Measurements from ENCODE around the gene PATL2. TPM values are rescaled to one million over a fixed set of nuclear protein-coding genes. Genes with fewer than 3 reads are reported as not detected.

Gene PATL2
- total and polyA plus RNA-seq, 2 donors (not counting 1 experiment from before 2014, with no cell fraction given), result 58.9 to 89.4 TPM

DNA sequence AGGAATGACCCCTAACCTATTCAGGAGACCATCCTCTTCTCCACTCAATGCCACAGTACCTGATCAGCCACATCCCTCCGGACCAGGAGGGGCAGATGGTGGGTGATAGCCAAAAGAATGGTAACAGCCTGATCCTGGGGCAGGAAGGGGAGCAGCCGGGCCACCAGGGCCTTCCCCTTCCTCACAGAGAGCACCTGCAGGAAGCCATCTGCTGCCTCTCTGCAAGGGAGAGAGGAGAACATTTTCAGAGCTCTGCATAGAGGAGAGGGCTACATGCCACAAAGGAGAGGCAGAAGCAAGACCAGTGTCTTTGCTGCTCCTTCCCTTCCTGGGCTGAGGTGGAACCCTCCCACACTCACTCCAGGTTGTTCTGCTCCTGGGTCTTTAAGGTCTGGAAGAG is 42.2 kb downstream of the PATL2 start:
- no peaks in the 10 kb centered on the region for H3K9me3 Mint-ChIP-seq (ENCODE audit: insufficient read depth)
- H3K4me3 Mint-ChIP-seq, result no peak overlapping the region
- intact Hi-C loops (cut with micrococcal nuclease), result no loop called here
- Histone ChIP-seq H3K27me3 (replicated peaks in 1 of 4; ENCODE audit: control extremely low read depth in 1 of 4, control insufficient read depth in 3 of 4, insufficient read depth in 4 of 4, low read length in 3 of 4) (no peaks in the 10 kb centered on the region), H3K9me3 (ENCODE audit: control extremely low read depth in 1 of 3, control insufficient read depth in 2 of 3, insufficient read depth in 1 of 3, low read length in 2 of 3) (no peaks in the 10 kb centered on the region), H3K4me2 (replicated peaks; ENCODE audit: low read depth, low read length, poor library complexity, severe bottlenecking) (peak overlapping the region; percentile 25), H2AFZ (ENCODE audit: insufficient read depth, low read depth, low read length, poor library complexity, severe bottlenecking) (peak overlapping the region; percentile 5), H3K9ac (ENCODE audit: low read length) (no peak overlapping the region), H3K79me2 (ENCODE audit: control insufficient read depth, insufficient read depth, low read length) (peaks cover 30% of the 10 kb centered on the region), H3K27ac (ENCODE audit: low read length in 2 of 2) (peak overlapping the region; percentile 44 to 69), H4K20me1 (ENCODE audit: control insufficient read depth, insufficient read depth, low read length, poor library complexity, severe bottlenecking) (no peaks in the 10 kb centered on the region), H3K36me3 (replicated peaks in 1 of 2; ENCODE audit: control extremely low read depth in 1 of 2, control insufficient read depth in 1 of 2, extremely low read depth in 1 of 2, insufficient read depth in 2 of 2, low read length in 1 of 2) (no peaks in the 10 kb centered on the region), H3K4me1 (ENCODE audit: control insufficient read depth in 2 of 2, insufficient read depth in 2 of 2, low read length in 2 of 2) (peaks cover 84 to 97% of the 10 kb centered on the region in 2 donors), H3K4me3 (ENCODE audit: control extremely low read depth in 1 of 5, extremely low read depth in 1 of 5, insufficient read depth in 1 of 5, low read depth in 2 of 5, low read length in 4 of 5) (no peak overlapping the region)
- peak overlapping the region; percentile 95 for H3K27ac Mint-ChIP-seq
- WGBS (ENCODE audit: insufficient coverage), result 0% methylated on average over 1 of the region's 2 CpGs
- peak; percentile 24 for DNase-seq
- no peaks in the 10 kb centered on the region for H3K27me3 Mint-ChIP-seq
- CTCF ChIA-PET, result interaction anchor here (1.6 to 9.5 kb wide), 4 partner anchors 13 to 117 kb away, joined by 4 to 353 read pairs (median 6); partner anchors contain the start of genes B2M, PATL2 and TRIM69
- peaks cover 79% of the 10 kb centered on the region for H3K4me1 Mint-ChIP-seq
- TF ChIP-seq, protein P1, sequence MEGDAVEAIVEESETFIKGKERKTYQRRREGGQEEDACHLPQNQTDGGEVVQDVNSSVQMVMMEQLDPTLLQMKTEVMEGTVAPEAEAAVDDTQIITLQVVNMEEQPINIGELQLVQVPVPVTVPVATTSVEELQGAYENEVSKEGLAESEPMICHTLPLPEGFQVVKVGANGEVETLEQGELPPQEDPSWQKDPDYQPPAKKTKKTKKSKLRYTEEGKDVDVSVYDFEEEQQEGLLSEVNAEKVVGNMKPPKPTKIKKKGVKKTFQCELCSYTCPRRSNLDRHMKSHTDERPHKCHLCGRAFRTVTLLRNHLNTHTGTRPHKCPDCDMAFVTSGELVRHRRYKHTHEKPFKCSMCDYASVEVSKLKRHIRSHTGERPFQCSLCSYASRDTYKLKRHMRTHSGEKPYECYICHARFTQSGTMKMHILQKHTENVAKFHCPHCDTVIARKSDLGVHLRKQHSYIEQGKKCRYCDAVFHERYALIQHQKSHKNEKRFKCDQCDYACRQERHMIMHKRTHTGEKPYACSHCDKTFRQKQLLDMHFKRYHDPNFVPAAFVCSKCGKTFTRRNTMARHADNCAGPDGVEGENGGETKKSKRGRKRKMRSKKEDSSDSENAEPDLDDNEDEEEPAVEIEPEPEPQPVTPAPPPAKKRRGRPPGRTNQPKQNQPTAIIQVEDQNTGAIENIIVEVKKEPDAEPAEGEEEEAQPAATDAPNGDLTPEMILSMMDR (IDR thresholded peaks at IDR 0.05), result no peak
- no peak for TF ChIP-seq EZH2 (IDR thresholded peaks at IDR 0.05; ENCODE audit: borderline replicate concordance, insufficient read depth, low read depth, low read length, poor library complexity, severe bottlenecking)
- ATAC-seq (ENCODE audit: low read depth), result no peak
- POLR2A ChIA-PET, result interaction anchor here (0.6 to 16.6 kb wide), 2 partner anchors 53 to 380 kb away, joined by 8 to 819 read pairs; partner anchors contain the start of genes B2M, GOLM2, PATL2 and TRIM69

GRCh38 chr15:44667039-44667360 is 44.1 kb downstream of the PATL2 start:
- intact Hi-C loops (cut with micrococcal nuclease), result no loop called here
- H3K79me2 ChIP-seq (ENCODE audit: control insufficient read depth, insufficient read depth, low read length), result peaks cover 28% of the 10 kb centered on the region
- Mint-ChIP-seq H3K4me1 (peaks cover 70% of the 10 kb centered on the region), H3K4me3 (peak overlapping the region; percentile 78), H3K27ac (peak overlapping the region; percentile 96), H3K27me3 (no peaks in the 10 kb centered on the region), H3K9me3 (ENCODE audit: insufficient read depth) (no peaks in the 10 kb centered on the region)
- DNase-seq (no peak), ATAC-seq (ENCODE audit: low read depth) (no peak)
- H3K9ac ChIP-seq (ENCODE audit: low read length), result peak overlapping the region; percentile 42
- no peaks in the 10 kb centered on the region for H3K27me3 ChIP-seq (replicated peaks in 1 of 4; ENCODE audit: control extremely low read depth in 1 of 4, control insufficient read depth in 3 of 4, insufficient read depth in 4 of 4, low read length in 3 of 4)
- WGBS (ENCODE audit: insufficient coverage), result 78% methylated on average over 1 of the region's 3 CpGs
- peak overlapping the region; percentile 65 for H2AFZ ChIP-seq (ENCODE audit: insufficient read depth, low read depth, low read length, poor library complexity, severe bottlenecking)
- peak overlapping the region; percentile 72 to 96 for H3K27ac ChIP-seq (ENCODE audit: low read length in 2 of 2)
- ChIA-PET CTCF (interaction anchor here (1.1 to 9.5 kb wide), 7 partner anchors 8 to 69 kb away, joined by 4 to 353 read pairs (median 22); partner anchors contain the start of genes B2M, PATL2 and TRIM69), POLR2A (interaction anchor here (3.3 to 16.6 kb wide), 3 partner anchors 10 to 55 kb away, joined by 25 to 819 read pairs (median 51); partner anchors contain the start of genes B2M, PATL2 and TRIM69)
- H3K4me3 ChIP-seq (ENCODE audit: control extremely low read depth in 1 of 5, extremely low read depth in 1 of 5, insufficient read depth in 1 of 5, low read depth in 2 of 5, low read length in 4 of 5), result peak overlapping the region in 2 of 5 experiments; percentile 28 to 62
- H3K36me3 ChIP-seq (replicated peaks in 1 of 2; ENCODE audit: control extremely low read depth in 1 of 2, control insufficient read depth in 1 of 2, extremely low read depth in 1 of 2, insufficient read depth in 2 of 2, low read length in 1 of 2), result no peaks in the 10 kb centered on the region
- H3K4me1 ChIP-seq (ENCODE audit: control insufficient read depth in 2 of 2, insufficient read depth in 2 of 2, low read length in 2 of 2), result peaks cover 76 to 88% of the 10 kb centered on the region in 2 donors
- H3K9me3 ChIP-seq (ENCODE audit: control extremely low read depth in 1 of 3, control insufficient read depth in 2 of 3, insufficient read depth in 1 of 3, low read length in 2 of 3), result no peaks in the 10 kb centered on the region
- peak overlapping the region; percentile 72 for H3K4me2 ChIP-seq (replicated peaks; ENCODE audit: low read depth, low read length, poor library complexity, severe bottlenecking)
- no peaks in the 10 kb centered on the region for H4K20me1 ChIP-seq (ENCODE audit: control insufficient read depth, insufficient read depth, low read length, poor library complexity, severe bottlenecking)
- TF ChIP-seq, protein P1 (IDR thresholded peaks at IDR 0.05), result no peak
- no peak for TF ChIP-seq EZH2 (IDR thresholded peaks at IDR 0.05; ENCODE audit: borderline replicate concordance, insufficient read depth, low read depth, low read length, poor library complexity, severe bottlenecking)

All from B cell (primary cell).